SH-SY5Y (cell line): ENCODE data around the gene NEUROD2.

ENCODE experiments used
- GATA2 ChIP-seq: IDR thresholded peaks from 2 replicates; pipeline ENCODE4 v1.6.1; 2011; ENCODE audit warnings: mild to moderate bottlenecking, low read depth, low read length
- GATA3 ChIP-seq: IDR thresholded peaks from 2 replicates; pipeline ENCODE4 v1.6.1; 2011; ENCODE audit warnings: low read depth, mild to moderate bottlenecking, low read length, moderate library complexity

- TF ChIP-seq GATA2 (no peak), GATA3 (no peak)
These were observed 32.9 kb upstream of the NEUROD2 start for GRCh38 chr17:39640591-39641031.
